HG03139 (cell line): ENCODE measurements around the gene CD80.
A peak's percentile ranks its signal among the peaks of the same experiment; 100 is the strongest.
"Not testable (repeated sequence)": the region's sequence is repeated elsewhere in the genome, so short reads cannot be mapped to it uniquely, and the experiment has no call there.

Source experiments
- ATAC-seq: cut with Tn5 transposase; IDR thresholded peaks from one replicate; pipeline ENCODE4 v1.9.1; 2021; ENCODE audit not compliant: unreplicated experiment

The CD80 gene

GRCh38 chr3:119585208-119585607, 25.8 kb upstream of the CD80 start:
- ATAC-seq, result no peak

- ATAC-seq, result no peak
Measured at GRCh38 chr3:119582178-119582577, 22.8 kb upstream of the CD80 start.

GRCh38 chr3:119580067-119580760, 20.8 kb upstream of the CD80 start:
- peak; percentile 80 for ATAC-seq

- peak; percentile 59 for ATAC-seq
Measured at GRCh38 chr3:119579366-119580066, 20.1 kb upstream of the CD80 start, which contains the start of gene ADPRH. Gene ADPRH, plus strand, starts transcription at chr3:119579492. Its CDS starts 2,678 bp downstream, at chr3:119582170.

GRCh38 chr3:119575507-119575906, 16.1 kb upstream of the CD80 start:
- no peak for ATAC-seq

- ATAC-seq, result no peak
Measured at GRCh38 chr3:119571688-119572087, 12.3 kb upstream of the CD80 start.

- ATAC-seq, result no peak
Measured at GRCh38 chr3:119571230-119571629, 11.8 kb upstream of the CD80 start.

- ATAC-seq, result no peak
Measured at GRCh38 chr3:119570229-119570628, 10.8 kb upstream of the CD80 start.

- ATAC-seq, result no peak
Measured at GRCh38 chr3:119569156-119569555, 9.7 kb upstream of the CD80 start.

GRCh38 chr3:119563334-119563733, 3.9 kb upstream of the CD80 start:
- ATAC-seq, result not testable (repeated sequence)

GRCh38 chr3:119562307-119562961, 3.0 kb upstream of the CD80 start:
- ATAC-seq, result peak; percentile 54

- no peak for ATAC-seq
Measured at GRCh38 chr3:119560160-119560559, 746 bp upstream of the CD80 start.

- no peak for ATAC-seq
Measured at GRCh38 chr3:119558626-119559317, 642 bp downstream of the CD80 start.

- no peak for ATAC-seq
Measured at GRCh38 chr3:119557877-119558269, 1.5 kb downstream of the CD80 start.

GRCh38 chr3:119557192-119557876, 2.1 kb downstream of the CD80 start:
- no peak for ATAC-seq

- ATAC-seq, result no peak
Measured at GRCh38 chr3:119555929-119556328, 3.5 kb downstream of the CD80 start.

GRCh38 chr3:119555309-119555735, 4.1 kb downstream of the CD80 start:
- ATAC-seq, result no peak

- no peak for ATAC-seq
Measured at GRCh38 chr3:119553823-119554415, 5.5 kb downstream of the CD80 start.

- not testable (repeated sequence) for ATAC-seq
Measured at GRCh38 chr3:119552928-119553327, 6.5 kb downstream of the CD80 start.

GRCh38 chr3:119551598-119551997, 7.8 kb downstream of the CD80 start:
- no peak for ATAC-seq
